Neural cell (in vitro differentiated cells): ENCODE results near the gene PCDHGB6. TPM values are rescaled to one million over a fixed set of nuclear protein-coding genes. Genes with fewer than 3 reads are reported as not detected.

Experiments
- H2AFZ ChIP-seq: fragments of 200-600, 300-800 bp; sonication (generic), shearing (Covaris generic); 2 replicates; pipeline ENCODE4 v1.6.0; 2014; ENCODE audit warnings: low read depth, mild to moderate bottlenecking, antibody characterized with exemption, low read length, moderate library complexity
- H3F3A ChIP-seq: fragments of 200-600 bp; shearing (Covaris generic); 2 replicates; pipeline ENCODE4 v1.6.1; 2016; ENCODE audit warnings: mild to moderate bottlenecking, moderate library complexity, mixed read lengths, antibody characterized with exemption, low read length; ENCODE audit not compliant: insufficient read depth, poor library complexity, severe bottlenecking
- H3K27ac ChIP-seq: fragments of 200-600, 300-800 bp; sonication (generic), shearing (Covaris generic); 2 replicates; pipeline ENCODE4 v1.5.1; 2014; ENCODE audit warnings: mild to moderate bottlenecking, low read length, moderate library complexity
- H3K27me3 ChIP-seq: fragments of 300-800, 200-600 bp; sonication (generic), shearing (Covaris generic); 2 replicates; pipeline ENCODE4 v1.6.0; 2014; ENCODE audit warnings: mild to moderate bottlenecking, low read depth, low read length, moderate library complexity; ENCODE audit not compliant: insufficient read depth
- H3K36me3 ChIP-seq: fragments of 300-800, 200-600 bp; sonication (generic), shearing (Covaris generic); 2 replicates; pipeline ENCODE4 v1.5.1; 2014; ENCODE audit warnings: mild to moderate bottlenecking, antibody characterized with exemption, low read length, moderate library complexity; ENCODE audit not compliant: insufficient read depth
- H3K4me2 ChIP-seq: fragments of 300-800, 200-600 bp; sonication (generic), shearing (Covaris generic); 2 replicates; pipeline ENCODE4 v1.6.0; 2014; ENCODE audit warnings: mild to moderate bottlenecking, low read length
- H3K4me3 ChIP-seq: fragments of 300-800, 200-600 bp; sonication (generic), shearing (Covaris generic); 2 replicates; pipeline ENCODE4 v1.5.1; 2014; ENCODE audit warnings: mild to moderate bottlenecking, low read length, moderate library complexity
- H3K79me2 ChIP-seq: fragments of 200-600 bp; shearing (Covaris generic); replicated peaks from 2 replicates; pipeline ENCODE4 v1.6.0; 2014; ENCODE audit warnings: mild to moderate bottlenecking, low read length, moderate library complexity; ENCODE audit not compliant: insufficient read depth
- H3K9ac ChIP-seq: fragments of 300-800, 200-600 bp; sonication (generic), shearing (Covaris generic); 2 replicates; pipeline ENCODE4 v1.6.1; 2016; ENCODE audit warnings: mild to moderate bottlenecking, low read length, mixed read lengths
- H3K9me2 ChIP-seq: fragments of 200-600 bp; shearing (Covaris generic); 2 replicates; pipeline ENCODE4 v1.6.1; 2016; ENCODE audit warnings: mild to moderate bottlenecking, low read length, mixed read lengths; ENCODE audit not compliant: insufficient read depth
- H3K9me3 ChIP-seq: fragments of 200-600, 300-800 bp; sonication (generic), shearing (Covaris generic); 2 replicates; pipeline ENCODE4 v1.6.1; 2016; ENCODE audit warnings: mild to moderate bottlenecking, mixed run types, low read length, moderate library complexity, mixed read lengths
- H4K20me1 ChIP-seq: fragments of 200-600 bp; shearing (Covaris generic); 2 replicates; pipeline ENCODE4 v1.6.1; 2016; ENCODE audit warnings: mild to moderate bottlenecking, mixed run types; ENCODE audit not compliant: insufficient read depth
- EZH2 ChIP-seq: fragments of 200-600, 300-800 bp; shearing (Covaris generic), sonication (generic); IDR thresholded peaks from 2 replicates; pipeline ENCODE4 v1.6.1; 2014; ENCODE audit warnings: antibody characterized with exemption, low read length, borderline replicate concordance, mild to moderate bottlenecking; ENCODE audit not compliant: insufficient read depth, poor library complexity, severe bottlenecking
- POLR2AphosphoS5 ChIP-seq: IDR thresholded peaks from 2 replicates; pipeline ENCODE4 v1.6.1; 2012
- SMC3 ChIP-seq: fragments of 450-650 bp; conservative IDR thresholded peaks from 2 replicates; pipeline ENCODE4 v1.6.1; 2014; ENCODE audit warnings: antibody characterized with exemption, mild to moderate bottlenecking, moderate library complexity; ENCODE audit not compliant: poor library complexity
- TAF1 ChIP-seq: IDR thresholded peaks from 2 replicates; pipeline ENCODE4 v1.6.1; 2012; ENCODE audit warnings: low read depth
- polyA plus RNA-seq: library from polyadenylated mRNA; depleted of rRNA; stranded (reverse); fragments of >200 nt; gene quantifications from 2 replicates; pipeline ENCODE4 v1.2.3, GENCODE V29; 2014
- TF ChIP-seq, protein P1 (sequence below): IDR thresholded peaks from 2 replicates; pipeline ENCODE4 v1.6.1; 2012; ENCODE audit warnings: borderline replicate concordance
- TF ChIP-seq, protein P2 (sequence below): fragments of 450-650 bp; IDR thresholded peaks from 2 replicates; pipeline ENCODE4 v1.5.1; 2014; ENCODE audit warnings: antibody characterized with exemption, mild to moderate bottlenecking, moderate library complexity; ENCODE audit not compliant: poor library complexity, severe bottlenecking

Gene PCDHGB6
- polyA plus RNA-seq, 1 donor from 2014 or later = 29.2 TPM

DNA sequence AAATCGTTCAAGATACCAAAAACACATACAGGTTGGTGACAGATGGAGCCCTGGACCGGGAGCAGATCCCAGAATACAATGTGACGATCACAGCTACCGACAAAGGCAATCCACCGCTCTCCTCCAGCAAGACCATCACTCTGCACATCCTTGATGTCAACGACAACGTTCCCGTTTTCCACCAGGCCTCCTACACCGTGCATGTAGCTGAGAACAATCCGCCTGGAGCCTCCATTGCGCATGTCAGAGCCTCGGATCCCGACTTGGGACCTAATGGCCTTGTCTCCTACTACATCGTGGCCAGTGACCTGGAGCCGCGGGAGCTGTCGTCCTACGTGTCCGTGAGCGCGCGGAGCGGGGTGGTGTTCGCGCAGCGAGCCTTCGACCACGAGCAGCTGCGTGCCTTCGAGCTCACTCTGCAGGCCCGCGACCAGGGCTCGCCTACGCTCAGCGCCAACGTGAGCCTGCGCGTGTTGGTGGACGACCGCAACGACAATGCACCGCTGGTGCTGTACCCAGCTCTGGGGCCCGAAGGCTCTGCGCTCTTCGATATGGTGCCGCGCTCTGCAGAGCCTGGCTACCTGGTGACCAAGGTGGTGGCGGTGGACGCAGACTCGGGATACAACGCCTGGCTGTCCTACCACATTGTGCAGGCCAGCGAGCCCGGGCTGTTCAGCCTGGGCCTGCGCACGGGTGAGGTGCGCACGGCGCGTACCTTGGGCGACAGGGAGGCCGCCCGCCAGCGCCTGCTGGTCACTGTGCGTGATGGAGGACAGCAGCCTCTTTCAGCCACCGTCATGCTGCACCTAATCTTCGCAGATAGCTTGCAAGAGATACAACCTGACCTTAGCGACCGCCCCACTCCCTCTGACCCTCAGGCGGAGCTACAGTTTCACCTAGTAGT lies 36.0 kb upstream of the PCDHGB6 start:
- Histone ChIP-seq H3K9me3 (peaks cover 35% of the 10 kb centered on the region), H2AFZ (no peak overlapping the region)

DNA sequence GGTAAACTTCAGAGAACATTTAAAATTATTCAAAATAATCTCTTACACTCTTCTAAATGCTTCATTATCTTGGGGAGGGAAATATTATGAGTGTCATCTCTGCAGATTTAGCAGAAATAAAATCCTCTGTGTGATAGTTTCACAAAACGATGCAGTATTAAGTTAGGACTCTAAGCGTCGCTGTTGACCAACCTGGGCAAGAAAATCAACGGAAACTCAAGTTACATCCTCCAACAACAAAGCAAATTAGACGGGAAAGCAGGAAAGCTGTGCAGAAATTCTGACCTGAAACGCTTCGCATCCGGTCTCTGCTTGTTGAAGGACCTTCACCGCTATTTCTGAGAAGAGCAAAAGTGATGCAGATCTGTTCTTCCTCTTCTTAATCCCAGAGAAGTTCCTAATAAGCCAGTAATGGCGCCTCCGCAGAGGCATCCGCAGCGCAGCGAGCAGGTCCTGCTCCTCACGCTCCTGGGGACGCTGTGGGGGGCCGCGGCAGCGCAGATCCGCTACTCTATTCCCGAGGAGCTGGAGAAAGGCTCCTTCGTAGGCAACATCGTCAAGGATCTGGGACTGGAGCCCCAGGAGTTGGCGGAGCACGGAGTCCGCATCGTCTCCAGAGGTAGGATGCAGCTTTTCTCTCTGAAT lies 34.0 kb upstream of the PCDHGB6 start, which contains the start of gene PCDHGA6:
Gene PCDHGA6, plus strand, starts transcription at position 219 of the 645 bp plus-strand sequence. Its CDS starts 193 bp downstream, at position 412.
- Histone ChIP-seq H3K4me2 (no peak within 1 kb of the TSS), H3K27ac (no peak within 1 kb of the TSS), H2AFZ (no peak within 1 kb of the TSS), H3K9me3 (peaks cover 35% of the 10 kb centered on the region), H4K20me1 (no peaks in the 10 kb centered on the region), H3K36me3 (no peaks in the 10 kb centered on the region), H3K79me2 (no peaks in the 10 kb centered on the region), H3K9ac (no peak within 1 kb of the TSS), H3K4me3 (no peak within 1 kb of the TSS), H3F3A (no peaks in the 10 kb centered on the region), H3K9me2 (no peaks in the 10 kb centered on the region), H3K27me3 (no peaks in the 10 kb centered on the region)
- TF ChIP-seq SMC3 = no peak
- TF ChIP-seq, protein P1, sequence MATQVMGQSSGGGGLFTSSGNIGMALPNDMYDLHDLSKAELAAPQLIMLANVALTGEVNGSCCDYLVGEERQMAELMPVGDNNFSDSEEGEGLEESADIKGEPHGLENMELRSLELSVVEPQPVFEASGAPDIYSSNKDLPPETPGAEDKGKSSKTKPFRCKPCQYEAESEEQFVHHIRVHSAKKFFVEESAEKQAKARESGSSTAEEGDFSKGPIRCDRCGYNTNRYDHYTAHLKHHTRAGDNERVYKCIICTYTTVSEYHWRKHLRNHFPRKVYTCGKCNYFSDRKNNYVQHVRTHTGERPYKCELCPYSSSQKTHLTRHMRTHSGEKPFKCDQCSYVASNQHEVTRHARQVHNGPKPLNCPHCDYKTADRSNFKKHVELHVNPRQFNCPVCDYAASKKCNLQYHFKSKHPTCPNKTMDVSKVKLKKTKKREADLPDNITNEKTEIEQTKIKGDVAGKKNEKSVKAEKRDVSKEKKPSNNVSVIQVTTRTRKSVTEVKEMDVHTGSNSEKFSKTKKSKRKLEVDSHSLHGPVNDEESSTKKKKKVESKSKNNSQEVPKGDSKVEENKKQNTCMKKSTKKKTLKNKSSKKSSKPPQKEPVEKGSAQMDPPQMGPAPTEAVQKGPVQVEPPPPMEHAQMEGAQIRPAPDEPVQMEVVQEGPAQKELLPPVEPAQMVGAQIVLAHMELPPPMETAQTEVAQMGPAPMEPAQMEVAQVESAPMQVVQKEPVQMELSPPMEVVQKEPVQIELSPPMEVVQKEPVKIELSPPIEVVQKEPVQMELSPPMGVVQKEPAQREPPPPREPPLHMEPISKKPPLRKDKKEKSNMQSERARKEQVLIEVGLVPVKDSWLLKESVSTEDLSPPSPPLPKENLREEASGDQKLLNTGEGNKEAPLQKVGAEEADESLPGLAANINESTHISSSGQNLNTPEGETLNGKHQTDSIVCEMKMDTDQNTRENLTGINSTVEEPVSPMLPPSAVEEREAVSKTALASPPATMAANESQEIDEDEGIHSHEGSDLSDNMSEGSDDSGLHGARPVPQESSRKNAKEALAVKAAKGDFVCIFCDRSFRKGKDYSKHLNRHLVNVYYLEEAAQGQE = no peak
- TF ChIP-seq, protein P2, sequence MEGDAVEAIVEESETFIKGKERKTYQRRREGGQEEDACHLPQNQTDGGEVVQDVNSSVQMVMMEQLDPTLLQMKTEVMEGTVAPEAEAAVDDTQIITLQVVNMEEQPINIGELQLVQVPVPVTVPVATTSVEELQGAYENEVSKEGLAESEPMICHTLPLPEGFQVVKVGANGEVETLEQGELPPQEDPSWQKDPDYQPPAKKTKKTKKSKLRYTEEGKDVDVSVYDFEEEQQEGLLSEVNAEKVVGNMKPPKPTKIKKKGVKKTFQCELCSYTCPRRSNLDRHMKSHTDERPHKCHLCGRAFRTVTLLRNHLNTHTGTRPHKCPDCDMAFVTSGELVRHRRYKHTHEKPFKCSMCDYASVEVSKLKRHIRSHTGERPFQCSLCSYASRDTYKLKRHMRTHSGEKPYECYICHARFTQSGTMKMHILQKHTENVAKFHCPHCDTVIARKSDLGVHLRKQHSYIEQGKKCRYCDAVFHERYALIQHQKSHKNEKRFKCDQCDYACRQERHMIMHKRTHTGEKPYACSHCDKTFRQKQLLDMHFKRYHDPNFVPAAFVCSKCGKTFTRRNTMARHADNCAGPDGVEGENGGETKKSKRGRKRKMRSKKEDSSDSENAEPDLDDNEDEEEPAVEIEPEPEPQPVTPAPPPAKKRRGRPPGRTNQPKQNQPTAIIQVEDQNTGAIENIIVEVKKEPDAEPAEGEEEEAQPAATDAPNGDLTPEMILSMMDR = no peak

More for the DNA sequence above, 36.0 kb upstream of the PCDHGB6 start:
- TF ChIP-seq EZH2 = no peak
- no peak for TF ChIP-seq TAF1
- TF ChIP-seq, protein P1 = no peak
- no peak for TF ChIP-seq SMC3
- TF ChIP-seq POLR2AphosphoS5 = no peak
- H3K79me2 ChIP-seq = no peaks in the 10 kb centered on the region
- H3K4me2 ChIP-seq = no peak overlapping the region
- H3K9me2 ChIP-seq = no peaks in the 10 kb centered on the region
- H3K27ac ChIP-seq = no peak overlapping the region
- H3K36me3 ChIP-seq = no peaks in the 10 kb centered on the region
- H3K4me3 ChIP-seq = no peak overlapping the region
- H3K9ac ChIP-seq = no peak overlapping the region
- H3K27me3 ChIP-seq = no peaks in the 10 kb centered on the region
- H3F3A ChIP-seq = no peaks in the 10 kb centered on the region
- H4K20me1 ChIP-seq = no peaks in the 10 kb centered on the region
